HEK293 (cell line): ENCODE measurements around the gene LRRIQ3.

ENCODE experiments used
- CTCF ChIA-PET: fragments of 350-600 bp; formaldehyde crosslinking; extraction: SDS; loops from one replicate; lab custom pipeline; 2021; ENCODE audit warnings: antibody characterized with exemption; lab: Yijun Ruan, JAX
- POLR2A ChIA-PET: fragments of 300-600 bp; formaldehyde crosslinking; extraction: SDS; loops from one replicate; lab custom pipeline; 2020; ENCODE audit warnings: antibody characterized with exemption, inconsistent platforms; lab: Yijun Ruan, JAX
- H3K27ac ChIP-seq: fragments of 200-500 bp; sonication (Bioruptor generic); 2 replicates; pipeline ENCODE4 v1.5.1; 2014; ENCODE audit warnings: low read depth, low read length, control low read depth, inconsistent platforms; ENCODE audit errors: extremely low read depth
- H3K36me3 ChIP-seq, 2 experiments: fragments of 200-500 bp in 1 of 2; sonication (Bioruptor generic) in 1 of 2; 1 replicate in 1 of 2; 2 replicates in 1 of 2; pipeline ENCODE4 v1.5.1; 2014 to 2017; ENCODE audit warnings: inconsistent platforms in 2 of 2, low read length in 2 of 2; ENCODE audit not compliant: control insufficient read depth in 2 of 2, insufficient read depth in 1 of 2
- H3K4me1 ChIP-seq: fragments of 200-500 bp; sonication (Bioruptor generic); 2 replicates; pipeline ENCODE4 v1.5.1; 2014; ENCODE audit warnings: mild to moderate bottlenecking, low read length, inconsistent platforms; ENCODE audit not compliant: control insufficient read depth, insufficient read depth
- H3K4me3 ChIP-seq: 2 replicates; pipeline ENCODE4 v1.5.1; 2011; ENCODE audit warnings: low read depth, mild to moderate bottlenecking, control low read depth, low read length, moderate library complexity
- H3K9me3 ChIP-seq: fragments of 200-500 bp; sonication (Bioruptor generic); 2 replicates; pipeline ENCODE4 v1.5.1; 2014; ENCODE audit warnings: low read depth, low read length, inconsistent platforms; ENCODE audit not compliant: control insufficient read depth, insufficient read depth
- BCL11A ChIP-seq: fragments of 450-650 bp; formaldehyde crosslinking; IDR thresholded peaks from 2 replicates; pipeline ENCODE4 v1.5.1; 2016; ENCODE audit warnings: low read depth, missing biosample characterization, missing genetic modification characterization
- MEIS1 ChIP-seq: sonication (generic); formaldehyde crosslinking; IDR thresholded peaks from 2 replicates; pipeline ENCODE4 v1.8.1; 2022; ENCODE audit warnings: missing genetic modification reagents, mild to moderate bottlenecking, borderline replicate concordance
- MYNN ChIP-seq: fragments of 450-650 bp; formaldehyde crosslinking; IDR thresholded peaks from 2 replicates; pipeline ENCODE4 v1.5.1; 2016; ENCODE audit warnings: missing biosample characterization, missing genetic modification characterization, borderline replicate concordance
- OVOL3 ChIP-seq: fragments of 450-650 bp; formaldehyde crosslinking; IDR thresholded peaks from 2 replicates; pipeline ENCODE4 v1.5.1; 2016; ENCODE audit warnings: missing biosample characterization, missing genetic modification characterization
- RBAK ChIP-seq: fragments of 450-650 bp; formaldehyde crosslinking; IDR thresholded peaks from 2 replicates; pipeline ENCODE4 v1.5.1; 2016; ENCODE audit warnings: missing biosample characterization, missing genetic modification characterization
- YY2 ChIP-seq: fragments of 450-650 bp; formaldehyde crosslinking; IDR thresholded peaks from 2 replicates; pipeline ENCODE4 v1.5.1; 2016; ENCODE audit warnings: missing biosample characterization, missing genetic modification characterization
- ZBTB1 ChIP-seq: fragments of 450-650 bp; formaldehyde crosslinking; IDR thresholded peaks from 2 replicates; pipeline ENCODE4 v1.5.1; 2016; ENCODE audit warnings: missing biosample characterization, missing genetic modification characterization
- ZBTB48 ChIP-seq: fragments of 450-650 bp; formaldehyde crosslinking; IDR thresholded peaks from 2 replicates; pipeline ENCODE4 v1.5.1; 2016; ENCODE audit warnings: missing biosample characterization, missing genetic modification characterization
- ZFP3 ChIP-seq: fragments of 450-650 bp; formaldehyde crosslinking; IDR thresholded peaks from 2 replicates; pipeline ENCODE4 v1.5.1; 2016; ENCODE audit warnings: low read depth, missing biosample characterization, missing genetic modification characterization
- ZFP69B ChIP-seq: fragments of 450-650 bp; formaldehyde crosslinking; IDR thresholded peaks from 2 replicates; pipeline ENCODE4 v1.5.1; 2016; ENCODE audit warnings: missing biosample characterization, missing genetic modification characterization
- ZNF112 ChIP-seq: fragments of 450-650 bp; formaldehyde crosslinking; IDR thresholded peaks from 2 replicates; pipeline ENCODE4 v1.5.0; 2017; ENCODE audit warnings: missing biosample characterization, missing genetic modification characterization
- ZNF121 ChIP-seq: fragments of 450-650 bp; formaldehyde crosslinking; IDR thresholded peaks from 2 replicates; pipeline ENCODE4 v1.5.1; 2016; ENCODE audit warnings: missing biosample characterization, missing genetic modification characterization
- ZNF248 ChIP-seq: fragments of 450-650 bp; formaldehyde crosslinking; IDR thresholded peaks from 2 replicates; pipeline ENCODE4 v1.5.1; 2017; ENCODE audit warnings: missing biosample characterization, missing genetic modification characterization
- ZNF311 ChIP-seq: fragments of 450-650 bp; formaldehyde crosslinking; IDR thresholded peaks from 2 replicates; pipeline ENCODE4 v1.5.1; 2017; ENCODE audit warnings: missing biosample characterization, missing genetic modification characterization, borderline replicate concordance
- ZNF354C ChIP-seq: fragments of 450-650 bp; formaldehyde crosslinking; IDR thresholded peaks from 2 replicates; pipeline ENCODE4 v1.5.1; 2016; ENCODE audit warnings: missing biosample characterization, missing genetic modification characterization, low read depth, borderline replicate concordance
- ZNF37A ChIP-seq: fragments of 450-650 bp; IDR thresholded peaks from 2 replicates; pipeline ENCODE4 v1.5.1; 2018; ENCODE audit warnings: missing biosample characterization, missing genetic modification characterization
- ZNF404 ChIP-seq: fragments of 450-650 bp; formaldehyde crosslinking; IDR thresholded peaks from 2 replicates; pipeline ENCODE4 v1.5.1; 2017; ENCODE audit warnings: missing biosample characterization, missing genetic modification characterization
- ZNF423 ChIP-seq: fragments of 450-650 bp; formaldehyde crosslinking; IDR thresholded peaks from 2 replicates; pipeline ENCODE4 v1.5.1; 2016; ENCODE audit warnings: missing biosample characterization, missing genetic modification characterization
- ZNF510 ChIP-seq: fragments of 450-650 bp; formaldehyde crosslinking; IDR thresholded peaks from 2 replicates; pipeline ENCODE4 v1.5.1; 2018; ENCODE audit warnings: mild to moderate bottlenecking, missing genetic modification characterization, missing biosample characterization; ENCODE audit not compliant: insufficient replicate concordance
- ZNF514 ChIP-seq: fragments of 450-650 bp; formaldehyde crosslinking; IDR thresholded peaks from 2 replicates; pipeline ENCODE4 v1.5.1; 2016; ENCODE audit warnings: missing biosample characterization, missing genetic modification characterization
- ZNF521 ChIP-seq: fragments of 450-650 bp; formaldehyde crosslinking; IDR thresholded peaks from 2 replicates; pipeline ENCODE4 v1.5.1; 2017; ENCODE audit warnings: missing biosample characterization, mild to moderate bottlenecking, missing genetic modification characterization
- ZNF621 ChIP-seq: fragments of 450-650 bp; formaldehyde crosslinking; IDR thresholded peaks from 2 replicates; pipeline ENCODE4 v1.5.1; 2017; ENCODE audit warnings: missing biosample characterization, missing genetic modification characterization
- ZNF623 ChIP-seq: fragments of 450-650 bp; formaldehyde crosslinking; IDR thresholded peaks from 2 replicates; pipeline ENCODE4 v1.5.1; 2016; ENCODE audit warnings: missing biosample characterization, missing genetic modification characterization
- ZNF707 ChIP-seq: fragments of 450-650 bp; formaldehyde crosslinking; IDR thresholded peaks from 2 replicates; pipeline ENCODE4 v1.5.1; 2016; ENCODE audit warnings: missing biosample characterization, missing genetic modification characterization
- ZSCAN18 ChIP-seq: fragments of 450-650 bp; formaldehyde crosslinking; IDR thresholded peaks from 2 replicates; pipeline ENCODE4 v1.5.1; 2016; ENCODE audit warnings: missing biosample characterization, missing genetic modification characterization
- ZSCAN23 ChIP-seq: fragments of 450-650 bp; formaldehyde crosslinking; IDR thresholded peaks from 2 replicates; pipeline ENCODE4 v1.5.1; 2016; ENCODE audit warnings: missing biosample characterization, missing genetic modification characterization
- TF ChIP-seq, protein P1 (sequence below): fragments of 450-650 bp; formaldehyde crosslinking; IDR thresholded peaks from 2 replicates; pipeline ENCODE4 v1.5.1; 2016; ENCODE audit warnings: missing biosample characterization, missing genetic modification characterization
- TF ChIP-seq, protein P2 (sequence below): fragments of 450-650 bp; formaldehyde crosslinking; IDR thresholded peaks from 2 replicates; pipeline ENCODE4 v1.5.1; 2016; ENCODE audit warnings: missing biosample characterization, missing genetic modification characterization, low read depth
- TF ChIP-seq, protein P3 (sequence below): fragments of 450-650 bp; formaldehyde crosslinking; IDR thresholded peaks from 2 replicates; pipeline ENCODE4 v1.5.1; 2016; ENCODE audit warnings: missing biosample characterization, missing genetic modification characterization

The LRRIQ3 gene

GRCh38 chr1:74038042-74038441, 159.9 kb downstream of the LRRIQ3 start:
- TF ChIP-seq MYNN (tag by site-specific recombination) (no peak), ZNF354C (tag by site-specific recombination) (no peak), ZNF623 (tag by site-specific recombination) (no peak), ZNF514 (no peak), ZNF311 (tag by site-specific recombination) (no peak), ZNF248 (tag by site-specific recombination) (no peak), YY2 (tag by site-specific recombination) (no peak), MEIS1 (CRISPR knock-in tag) (no peak), ZNF521 (tag by site-specific recombination) (no peak), ZSCAN18 (tag by site-specific recombination) (no peak), OVOL3 (tag by site-specific recombination) (no peak), ZFP69B (no peak), ZBTB1 (tag by site-specific recombination) (no peak), ZNF707 (tag by site-specific recombination) (no peak), ZNF621 (tag by site-specific recombination) (no peak)
- TF ChIP-seq, protein P1, sequence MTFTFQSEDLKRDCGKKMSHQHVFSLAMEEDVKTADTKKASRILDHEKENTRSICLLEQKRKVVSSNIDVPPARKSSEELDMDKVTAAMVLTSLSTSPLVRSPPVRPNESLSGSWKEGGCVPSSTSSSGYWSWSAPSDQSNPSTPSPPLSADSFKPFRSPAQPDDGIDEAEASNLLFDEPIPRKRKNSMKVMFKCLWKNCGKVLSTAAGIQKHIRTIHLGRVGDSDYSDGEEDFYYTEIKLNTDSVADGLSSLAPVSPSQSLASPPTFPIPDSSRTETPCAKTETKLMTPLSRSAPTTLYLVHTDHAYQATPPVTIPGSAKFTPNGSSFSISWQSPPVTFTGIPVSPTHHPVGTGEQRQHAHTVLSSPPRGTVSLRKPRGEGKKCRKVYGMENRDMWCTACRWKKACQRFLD (tag by site-specific recombination), result no peak
- TF ChIP-seq, protein P2, sequence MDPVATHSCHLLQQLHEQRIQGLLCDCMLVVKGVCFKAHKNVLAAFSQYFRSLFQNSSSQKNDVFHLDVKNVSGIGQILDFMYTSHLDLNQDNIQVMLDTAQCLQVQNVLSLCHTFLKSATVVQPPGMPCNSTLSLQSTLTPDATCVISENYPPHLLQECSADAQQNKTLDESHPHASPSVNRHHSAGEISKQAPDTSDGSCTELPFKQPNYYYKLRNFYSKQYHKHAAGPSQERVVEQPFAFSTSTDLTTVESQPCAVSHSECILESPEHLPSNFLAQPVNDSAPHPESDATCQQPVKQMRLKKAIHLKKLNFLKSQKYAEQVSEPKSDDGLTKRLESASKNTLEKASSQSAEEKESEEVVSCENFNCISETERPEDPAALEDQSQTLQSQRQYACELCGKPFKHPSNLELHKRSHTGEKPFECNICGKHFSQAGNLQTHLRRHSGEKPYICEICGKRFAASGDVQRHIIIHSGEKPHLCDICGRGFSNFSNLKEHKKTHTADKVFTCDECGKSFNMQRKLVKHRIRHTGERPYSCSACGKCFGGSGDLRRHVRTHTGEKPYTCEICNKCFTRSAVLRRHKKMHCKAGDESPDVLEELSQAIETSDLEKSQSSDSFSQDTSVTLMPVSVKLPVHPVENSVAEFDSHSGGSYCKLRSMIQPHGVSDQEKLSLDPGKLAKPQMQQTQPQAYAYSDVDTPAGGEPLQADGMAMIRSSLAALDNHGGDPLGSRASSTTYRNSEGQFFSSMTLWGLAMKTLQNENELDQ (tag by site-specific recombination), result no peak
- TF ChIP-seq, protein P3, sequence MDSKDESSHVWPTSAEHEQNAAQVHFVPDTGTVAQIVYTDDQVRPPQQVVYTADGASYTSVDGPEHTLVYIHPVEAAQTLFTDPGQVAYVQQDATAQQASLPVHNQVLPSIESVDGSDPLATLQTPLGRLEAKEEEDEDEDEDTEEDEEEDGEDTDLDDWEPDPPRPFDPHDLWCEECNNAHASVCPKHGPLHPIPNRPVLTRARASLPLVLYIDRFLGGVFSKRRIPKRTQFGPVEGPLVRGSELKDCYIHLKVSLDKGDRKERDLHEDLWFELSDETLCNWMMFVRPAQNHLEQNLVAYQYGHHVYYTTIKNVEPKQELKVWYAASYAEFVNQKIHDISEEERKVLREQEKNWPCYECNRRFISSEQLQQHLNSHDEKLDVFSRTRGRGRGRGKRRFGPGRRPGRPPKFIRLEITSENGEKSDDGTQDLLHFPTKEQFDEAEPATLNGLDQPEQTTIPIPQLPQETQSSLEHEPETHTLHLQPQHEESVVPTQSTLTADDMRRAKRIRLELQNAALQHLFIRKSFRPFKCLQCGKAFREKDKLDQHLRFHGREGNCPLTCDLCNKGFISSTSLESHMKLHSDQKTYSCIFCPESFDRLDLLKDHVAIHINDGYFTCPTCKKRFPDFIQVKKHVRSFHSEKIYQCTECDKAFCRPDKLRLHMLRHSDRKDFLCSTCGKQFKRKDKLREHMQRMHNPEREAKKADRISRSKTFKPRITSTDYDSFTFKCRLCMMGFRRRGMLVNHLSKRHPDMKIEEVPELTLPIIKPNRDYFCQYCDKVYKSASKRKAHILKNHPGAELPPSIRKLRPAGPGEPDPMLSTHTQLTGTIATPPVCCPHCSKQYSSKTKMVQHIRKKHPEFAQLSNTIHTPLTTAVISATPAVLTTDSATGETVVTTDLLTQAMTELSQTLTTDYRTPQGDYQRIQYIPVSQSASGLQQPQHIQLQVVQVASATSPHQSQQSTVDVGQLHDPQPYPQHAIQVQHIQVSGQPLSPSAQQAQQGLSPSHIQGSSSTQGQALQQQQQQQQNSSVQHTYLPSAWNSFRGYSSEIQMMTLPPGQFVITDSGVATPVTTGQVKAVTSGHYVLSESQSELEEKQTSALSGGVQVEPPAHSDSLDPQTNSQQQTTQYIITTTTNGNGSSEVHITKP (tag by site-specific recombination), result no peak
- TF ChIP-seq, all 188 proteins: peak for 0
- Histone ChIP-seq H3K4me1 (no peaks in the 10 kb centered on the region), H3K27ac (no peak overlapping the region), H3K4me3 (no peak overlapping the region), H3K9me3 (no peaks in the 10 kb centered on the region), H3K36me3 (no peaks in the 10 kb centered on the region)
- ChIA-PET CTCF (no interaction called here), POLR2A (no interaction called here)

DNA sequence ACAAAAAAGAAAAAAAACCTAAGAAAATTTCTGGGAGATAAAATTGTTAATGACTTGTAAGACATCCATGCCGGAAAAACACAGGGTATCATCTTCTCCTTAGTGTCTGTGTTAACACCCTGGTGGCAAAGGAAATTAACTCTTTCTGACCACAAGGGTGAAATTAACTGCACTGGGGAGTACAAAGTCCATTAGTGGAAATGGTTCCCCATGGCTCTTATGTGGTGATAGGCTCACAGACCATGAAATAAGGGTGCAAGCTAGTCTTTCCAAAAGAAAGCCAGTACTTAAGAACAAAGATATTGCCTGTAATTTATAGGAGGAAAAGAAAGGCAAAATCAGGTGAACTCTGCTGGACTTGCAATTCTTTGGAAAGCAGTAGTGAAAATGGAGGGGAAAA, 185.4 kb downstream of the LRRIQ3 start:
- ChIA-PET POLR2A (no interaction called here), CTCF (no interaction called here)
- H3K9me3 ChIP-seq, result no peaks in the 10 kb centered on the region
- no peaks in the 10 kb centered on the region for H3K36me3 ChIP-seq
- no peaks in the 10 kb centered on the region for H3K4me1 ChIP-seq
- H3K27ac ChIP-seq, result no peak overlapping the region
- no peak overlapping the region for H3K4me3 ChIP-seq
- no peak for TF ChIP-seq RBAK (tag by site-specific recombination)
- TF ChIP-seq ZNF510 (tag by site-specific recombination), result no peak
- no peak for TF ChIP-seq ZNF621 (tag by site-specific recombination)
- no peak for TF ChIP-seq BCL11A (tag by site-specific recombination)
- no peak for TF ChIP-seq ZNF423 (tag by site-specific recombination)
- no peak for TF ChIP-seq ZFP3 (tag by site-specific recombination)
- TF ChIP-seq ZNF37A, result no peak
- TF ChIP-seq ZBTB48 (tag by site-specific recombination), result no peak
- no peak for TF ChIP-seq ZNF121 (tag by site-specific recombination)
- TF ChIP-seq ZSCAN23 (tag by site-specific recombination), result no peak
- TF ChIP-seq ZNF112 (tag by site-specific recombination), result no peak
- no peak for TF ChIP-seq ZNF404 (tag by site-specific recombination)
